Progenitor cell of endocrine pancreas (in vitro differentiated cells): ENCODE results near the gene COPG2. TPM values are rescaled to one million over a fixed set of nuclear protein-coding genes. Genes with fewer than 3 reads are reported as not detected.

ENCODE experiments used
- DNase-seq: peaks from one replicate; pipeline ENCODE4 v3.0.0; 2021; ENCODE audit warnings: low spot score; ENCODE audit not compliant: unreplicated experiment
- H3K27ac Mint-ChIP-seq: 2 replicates; pipeline ENCODE4 v1.8.0; 2021; ENCODE audit warnings: mild to moderate bottlenecking, moderate library complexity, mixed read lengths
- H3K27me3 Mint-ChIP-seq: 2 replicates; pipeline ENCODE4 v1.8.0; 2021; ENCODE audit warnings: mixed read lengths
- H3K36me3 Mint-ChIP-seq: 2 replicates; pipeline ENCODE4 v1.8.0; 2022; ENCODE audit warnings: mixed read lengths; ENCODE audit not compliant: insufficient read depth
- H3K4me1 Mint-ChIP-seq: 2 replicates; pipeline ENCODE4 v1.8.0; 2021; ENCODE audit warnings: low read depth, mixed read lengths
- H3K4me3 Mint-ChIP-seq: 2 replicates; pipeline ENCODE4 v1.8.0; 2021; ENCODE audit warnings: low read depth, mild to moderate bottlenecking, moderate library complexity, mixed read lengths
- H3K9me3 Mint-ChIP-seq: 2 replicates; pipeline ENCODE4 v1.8.0; 2021; ENCODE audit warnings: low read depth, mixed read lengths
- CTCF ChIP-seq: fragments of 200-600 bp; sonication (generic); IDR thresholded peaks from one replicate; pipeline ENCODE4 v1.5.0; 2021; ENCODE audit warnings: antibody characterized with exemption, mild to moderate bottlenecking; ENCODE audit not compliant: unreplicated experiment
- total RNA-seq: library from RNA; stranded (reverse); gene quantifications from 2 replicates; pipeline ENCODE4 v1.2.1, GENCODE V29; 2021

Gene COPG2
- total RNA-seq, 1 donor from 2014 or later, result 57.6 TPM

GRCh38 chr7:130506358-130506757, 162.2 kb downstream of the COPG2 start:
- Mint-ChIP-seq H3K4me1 (no peaks in the 10 kb centered on the region), H3K4me3 (no peak overlapping the region), H3K27ac (no peak overlapping the region), H3K36me3 (peaks cover 31% of the 10 kb centered on the region), H3K9me3 (no peaks in the 10 kb centered on the region), H3K27me3 (no peaks in the 10 kb centered on the region)
- TF ChIP-seq CTCF, result no peak
- DNase-seq, result no peak

GRCh38 chr7:130505753-130506152, 162.8 kb downstream of the COPG2 start:
- Mint-ChIP-seq H3K27ac (no peak overlapping the region), H3K4me3 (no peak overlapping the region), H3K36me3 (peaks cover 35% of the 10 kb centered on the region), H3K9me3 (no peaks in the 10 kb centered on the region), H3K27me3 (no peaks in the 10 kb centered on the region), H3K4me1 (no peaks in the 10 kb centered on the region)
- TF ChIP-seq CTCF, result no peak
- no peak for DNase-seq

GRCh38 chr7:130500910-130501309, 167.6 kb downstream of the COPG2 start:
- peaks cover 49% of the 10 kb centered on the region for H3K36me3 Mint-ChIP-seq
- DNase-seq, result no peak
- H3K4me3 Mint-ChIP-seq, result no peak overlapping the region
- TF ChIP-seq CTCF, result no peak
- H3K27ac Mint-ChIP-seq, result peak overlapping the region; percentile 78
- no peaks in the 10 kb centered on the region for H3K4me1 Mint-ChIP-seq
- H3K9me3 Mint-ChIP-seq, result no peaks in the 10 kb centered on the region
- H3K27me3 Mint-ChIP-seq, result no peaks in the 10 kb centered on the region

GRCh38 chr7:130500463-130500862, 168.1 kb downstream of the COPG2 start:
- no peak overlapping the region for H3K4me3 Mint-ChIP-seq
- peak overlapping the region; percentile 78 for H3K27ac Mint-ChIP-seq
- no peak for DNase-seq
- H3K36me3 Mint-ChIP-seq, result peaks cover 51% of the 10 kb centered on the region
- no peaks in the 10 kb centered on the region for H3K9me3 Mint-ChIP-seq
- no peak for TF ChIP-seq CTCF
- H3K27me3 Mint-ChIP-seq, result no peaks in the 10 kb centered on the region
- peaks cover 1% of the 10 kb centered on the region for H3K4me1 Mint-ChIP-seq

- peaks cover 3% of the 10 kb centered on the region for H3K27me3 Mint-ChIP-seq
- no peak for DNase-seq
- peak overlapping the region; percentile 96 for H3K4me3 Mint-ChIP-seq
- peaks cover 32% of the 10 kb centered on the region for H3K4me1 Mint-ChIP-seq
- peak overlapping the region; percentile 93 for H3K27ac Mint-ChIP-seq
- peaks cover 49% of the 10 kb centered on the region for H3K36me3 Mint-ChIP-seq
- TF ChIP-seq CTCF, result no peak
- H3K9me3 Mint-ChIP-seq, result peaks cover 2% of the 10 kb centered on the region
These were observed 174.1 kb downstream of the COPG2 start for GRCh38 chr7:130494431-130494858.
